GM19468 (cell line): Measurements from ENCODE around the gene KANK2.
"Not testable (repeated sequence)": the region's sequence is repeated elsewhere in the genome, so short reads cannot be mapped to it uniquely, and the experiment has no call there.

Experiments
- ATAC-seq: cut with Tn5 transposase; IDR thresholded peaks from one replicate; pipeline ENCODE4 v1.9.1; 2021; ENCODE audit warnings: mild to moderate bottlenecking, moderate library complexity, moderate number of reproducible peaks; ENCODE audit not compliant: unreplicated experiment; ENCODE audit errors: extremely low read depth

The KANK2 gene

DNA sequence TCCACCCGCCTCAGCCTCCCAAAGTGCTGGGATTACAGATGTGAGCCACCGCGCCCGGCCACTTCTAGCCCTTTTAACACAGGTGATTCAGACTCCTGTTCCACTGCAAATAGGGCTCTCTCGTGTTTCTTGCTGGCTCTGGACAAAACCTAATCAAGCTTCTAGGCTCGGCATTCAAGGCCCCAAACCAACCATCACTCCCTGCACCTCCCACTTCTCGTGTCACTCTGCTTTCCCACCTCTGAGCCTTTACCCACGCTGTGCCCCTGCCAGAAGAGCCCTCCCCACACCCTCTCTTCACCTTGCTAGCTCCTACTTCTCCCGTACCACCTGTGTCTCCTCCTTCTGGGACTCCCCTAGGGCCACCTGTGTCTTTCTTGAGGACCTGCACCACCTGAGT is 19.8 kb downstream of the KANK2 start:
- ATAC-seq, result no peak

DNA sequence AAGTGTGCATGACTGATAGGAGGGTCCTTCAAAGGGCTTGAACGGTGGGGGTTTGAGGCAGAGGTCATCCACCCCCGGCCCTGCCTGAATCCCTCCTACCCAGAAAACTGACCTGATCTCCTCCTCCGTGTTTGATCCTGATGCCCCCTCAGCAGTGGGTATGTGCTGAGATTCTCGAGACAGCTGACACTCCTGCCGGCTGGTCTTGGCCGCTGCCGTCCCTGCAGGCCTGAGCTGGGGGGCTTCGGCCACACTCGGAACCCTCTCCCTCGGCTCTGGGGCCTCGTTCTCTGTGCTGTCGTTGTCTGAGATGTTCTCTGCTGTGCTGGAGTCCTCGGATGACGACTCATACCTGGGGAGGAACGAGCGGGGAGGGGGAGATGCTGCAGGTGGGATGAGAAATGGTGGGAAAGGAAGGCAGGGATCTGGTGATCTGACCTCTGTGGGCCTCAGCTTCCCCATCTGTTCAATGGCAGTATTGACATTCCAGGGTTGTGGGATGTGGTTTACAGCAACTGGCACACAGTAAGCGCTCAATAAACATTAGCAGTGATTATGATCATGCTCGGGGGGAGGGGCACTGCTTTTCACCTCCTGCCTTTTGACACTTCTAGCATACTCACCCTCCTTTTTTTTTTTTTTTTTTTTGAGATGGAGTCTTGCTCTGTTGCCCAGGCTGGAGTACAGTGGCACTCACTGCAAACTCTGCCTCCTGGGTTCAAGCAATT is 20.7 kb downstream of the KANK2 start:
- no peak for ATAC-seq

DNA sequence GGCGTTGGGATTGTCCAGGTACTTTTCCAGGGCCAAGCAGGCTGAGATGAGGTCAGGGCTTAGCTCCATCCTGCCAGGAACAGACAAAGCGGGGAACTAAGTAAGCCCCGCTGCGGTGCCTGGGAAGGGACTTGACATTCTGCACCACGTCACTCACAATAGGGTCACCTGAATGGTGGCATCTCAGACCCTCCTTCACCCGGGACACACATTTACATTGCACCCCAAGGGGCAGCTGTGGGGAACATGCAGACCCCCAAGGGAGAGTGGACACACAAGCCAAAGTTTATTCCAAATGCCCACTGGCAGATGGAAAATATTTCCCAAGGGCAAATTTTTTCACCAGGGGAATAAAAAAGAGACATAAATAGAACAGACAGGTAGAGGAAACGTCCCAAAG is 21.4 kb downstream of the KANK2 start:
- no peak for ATAC-seq

DNA sequence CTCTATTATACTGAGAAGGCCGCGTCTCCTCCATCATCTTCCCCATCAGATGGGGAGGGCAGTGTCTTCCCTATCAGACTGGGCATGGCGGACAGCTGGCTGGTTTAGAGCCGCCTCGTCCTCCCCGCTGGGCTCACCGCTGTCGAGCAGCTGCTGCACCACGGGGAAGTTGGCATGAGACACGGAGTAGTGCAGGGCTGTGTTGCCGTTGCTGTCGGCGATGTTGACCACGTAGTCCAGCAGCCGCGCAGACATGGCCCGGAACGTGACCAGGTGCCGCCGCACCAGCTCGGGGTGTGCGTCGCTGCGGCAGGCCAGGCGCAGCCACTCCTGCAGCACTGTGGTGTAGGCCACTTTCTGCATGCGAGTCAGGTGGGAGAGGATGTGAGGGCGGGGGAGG is 23.0 kb downstream of the KANK2 start:
- ATAC-seq, result no peak

DNA sequence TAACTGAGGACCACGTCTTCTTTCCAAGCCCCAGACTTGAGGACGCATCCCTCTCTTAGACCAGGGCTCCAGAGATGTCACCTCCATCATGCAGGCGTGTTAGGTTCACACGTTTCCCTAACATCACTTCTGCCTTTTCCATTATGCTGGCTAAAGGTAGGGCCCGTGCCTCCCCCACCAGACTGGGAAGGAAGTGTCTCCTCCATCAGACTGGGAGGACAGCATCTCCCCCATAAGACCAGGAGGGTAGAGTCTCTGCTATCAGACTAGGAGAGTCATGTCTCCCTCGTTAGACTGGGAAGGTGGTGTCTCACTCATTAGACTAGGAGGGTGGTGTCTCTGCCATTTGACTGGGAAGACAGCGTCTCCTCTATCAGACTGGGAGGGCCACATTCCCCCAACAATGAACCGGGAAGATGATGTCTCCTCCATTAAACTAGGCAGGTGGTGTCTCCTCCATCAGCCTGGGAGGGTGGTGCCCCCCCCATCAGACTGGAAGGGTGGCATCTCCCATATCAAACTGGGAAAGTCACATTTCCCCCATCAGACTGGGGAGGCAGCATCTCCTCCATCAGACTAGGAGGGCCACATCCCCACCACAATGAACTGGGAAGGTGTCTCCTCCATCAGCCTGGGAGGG is 23.7 kb downstream of the KANK2 start:
- no peak for ATAC-seq

DNA sequence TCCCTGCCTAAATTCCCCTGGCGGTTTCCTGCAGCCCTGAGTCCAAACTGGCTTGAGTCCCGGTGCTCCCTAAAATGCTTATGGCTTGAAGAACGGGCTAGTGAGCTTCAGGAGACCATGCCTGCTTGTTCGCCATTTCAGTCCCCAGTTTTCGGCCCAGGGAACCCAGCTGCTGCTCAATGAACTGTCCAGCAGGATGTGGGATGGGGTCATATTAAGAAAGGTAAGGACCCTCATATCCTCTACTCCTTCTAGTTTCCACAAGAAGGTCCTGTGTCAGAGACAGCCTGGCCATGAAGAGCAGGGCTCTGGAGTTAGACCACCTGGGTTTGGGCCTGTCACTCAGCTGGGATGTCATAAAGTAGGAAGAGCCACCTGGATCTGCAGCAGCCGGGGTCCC is 24.8 kb downstream of the KANK2 start:
- ATAC-seq, result no peak

DNA sequence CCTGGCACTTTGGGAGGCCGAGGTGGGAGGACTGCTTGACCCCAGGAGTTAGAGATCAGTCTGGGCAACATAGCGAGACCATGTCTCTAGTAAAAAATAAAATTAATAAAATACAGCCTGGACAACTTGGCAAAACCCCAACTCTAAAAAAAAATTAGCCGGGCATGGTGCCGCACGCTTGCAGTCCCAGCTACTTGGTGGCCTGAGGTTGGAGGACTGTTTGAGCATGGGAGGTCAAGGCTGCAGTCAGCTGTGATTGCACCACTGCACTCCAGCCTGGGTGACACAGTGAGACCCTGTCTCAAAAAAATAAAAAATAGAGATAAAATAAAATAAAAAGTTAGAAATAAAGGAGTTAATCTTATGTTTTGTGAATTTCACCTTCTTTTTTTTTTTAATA is 26.2 kb downstream of the KANK2 start:
- no peak for ATAC-seq

DNA sequence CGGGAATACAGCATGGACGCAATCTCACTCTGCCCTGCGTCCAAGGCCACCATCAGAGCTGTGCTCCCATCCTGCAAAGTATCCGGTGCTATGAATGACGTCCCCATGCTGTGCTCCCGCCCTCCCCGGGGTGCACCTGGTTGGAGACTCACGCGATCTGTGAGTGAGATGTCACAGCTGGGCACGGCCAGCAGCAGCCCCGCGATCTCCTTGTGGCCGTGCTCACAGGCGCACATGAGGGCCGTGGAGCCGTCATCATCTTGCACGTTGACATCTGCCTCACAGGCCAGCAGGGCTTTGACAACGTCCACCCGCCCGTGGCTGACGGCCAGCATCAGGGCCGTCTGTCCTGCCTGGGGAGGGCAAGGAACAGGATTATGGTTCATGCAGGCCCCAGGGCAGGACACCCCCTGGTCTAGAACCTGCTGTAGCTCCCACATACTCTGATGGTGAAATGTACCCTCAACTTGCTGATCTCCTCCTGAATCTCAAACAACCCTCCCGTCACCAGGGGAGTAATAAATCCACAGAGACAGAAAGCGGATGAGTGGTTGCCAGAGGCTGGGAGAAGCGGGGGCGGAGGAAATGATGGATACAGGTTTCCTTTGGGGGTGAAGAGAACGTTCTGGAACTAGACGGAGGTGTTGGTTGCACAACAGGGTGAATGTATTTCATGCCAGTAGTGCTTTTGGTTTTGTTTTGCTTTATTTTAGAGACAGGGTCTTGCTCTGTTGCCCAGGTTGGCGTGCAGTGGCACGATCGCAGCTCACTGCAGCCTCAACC is 27.3 kb downstream of the KANK2 start:
- ATAC-seq, result no peak

DNA sequence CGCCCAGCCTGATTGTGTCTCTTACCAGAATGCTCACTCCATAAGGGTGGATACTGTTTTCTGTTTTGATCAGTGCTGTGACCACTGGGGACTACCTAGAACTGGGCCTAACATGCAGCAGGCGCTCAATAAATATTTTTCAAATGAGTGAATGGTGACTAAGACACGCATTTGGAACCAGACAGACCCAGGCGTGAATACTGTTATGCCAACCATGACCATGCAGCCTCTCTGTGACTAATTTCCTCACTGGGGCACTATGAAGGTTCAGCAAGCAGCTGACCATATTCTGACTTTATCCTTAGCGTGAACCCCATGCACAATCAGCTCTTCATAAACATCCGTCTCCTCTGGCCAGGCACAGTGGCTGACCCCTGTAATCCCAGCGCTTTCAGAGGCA is 28.8 kb downstream of the KANK2 start:
- no peak for ATAC-seq

DNA sequence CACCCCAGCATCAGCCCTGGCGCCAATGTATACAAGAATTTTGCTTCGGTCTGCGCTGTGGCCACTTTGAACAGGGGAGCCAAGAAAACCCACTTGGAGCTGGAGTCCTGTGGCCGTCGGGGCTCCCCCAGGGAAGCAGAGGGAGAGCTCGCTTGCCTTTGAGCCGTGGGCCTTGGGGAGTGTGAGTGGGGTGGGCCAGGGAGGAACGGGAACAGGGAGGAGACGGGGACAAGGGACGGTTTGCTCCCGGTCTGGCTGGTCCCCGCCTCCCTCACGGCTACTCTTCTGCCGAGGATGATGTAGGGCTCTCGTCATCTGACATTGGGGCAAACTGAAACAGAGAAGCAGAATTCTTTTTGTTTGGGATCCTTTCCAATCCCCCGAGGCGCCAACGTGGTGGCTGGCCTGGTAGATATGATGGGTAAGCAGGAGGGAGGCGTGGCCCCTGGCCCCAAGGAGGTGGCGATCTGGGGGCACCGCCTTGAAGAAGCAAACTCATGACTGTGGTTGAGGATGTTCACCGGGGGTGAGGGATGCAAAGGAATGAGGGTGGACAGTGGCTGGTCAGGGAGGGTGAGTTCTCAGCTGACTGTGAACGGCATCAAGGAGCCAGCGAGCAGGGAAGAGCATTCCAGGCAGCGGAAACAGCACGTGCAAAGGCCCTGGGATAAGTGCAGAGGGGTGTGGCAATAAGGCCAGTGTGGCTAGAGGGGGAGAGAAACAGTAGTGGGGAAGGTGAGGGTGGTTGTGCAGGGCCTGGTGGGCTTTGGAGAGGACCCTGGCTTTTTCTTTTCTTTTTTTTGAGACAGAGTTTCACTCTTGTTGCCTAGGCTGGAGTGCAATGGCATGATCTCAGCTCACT is 30.8 kb downstream of the KANK2 start:
- ATAC-seq, result no peak

DNA sequence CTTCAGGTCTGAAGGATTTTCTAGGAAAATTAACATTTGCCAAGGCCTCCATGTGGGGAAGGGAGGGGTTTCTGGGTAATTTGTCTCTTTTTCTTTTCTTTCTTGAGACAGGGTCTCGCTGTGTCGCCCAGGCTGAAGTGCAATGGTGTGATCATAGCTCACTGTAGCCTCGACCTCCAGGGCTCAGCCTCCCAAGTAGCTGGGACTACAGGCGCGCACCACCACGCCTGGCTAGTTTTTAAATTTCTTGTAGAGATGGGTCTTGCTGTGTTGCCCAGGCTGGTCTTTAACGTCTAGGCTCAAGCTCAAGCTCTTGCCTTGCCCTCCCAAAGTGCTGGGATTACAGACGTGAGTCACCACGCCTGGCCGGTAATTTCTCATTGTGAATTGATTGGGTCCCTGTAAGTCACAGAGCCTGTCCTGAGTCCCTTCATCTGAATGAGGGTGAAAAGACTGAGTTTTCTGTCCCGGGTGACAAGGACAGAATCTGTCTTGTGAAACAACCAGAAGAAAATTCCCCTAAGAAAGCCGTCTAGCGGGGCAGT is 31.8 kb downstream of the KANK2 start:
- no peak for ATAC-seq

DNA sequence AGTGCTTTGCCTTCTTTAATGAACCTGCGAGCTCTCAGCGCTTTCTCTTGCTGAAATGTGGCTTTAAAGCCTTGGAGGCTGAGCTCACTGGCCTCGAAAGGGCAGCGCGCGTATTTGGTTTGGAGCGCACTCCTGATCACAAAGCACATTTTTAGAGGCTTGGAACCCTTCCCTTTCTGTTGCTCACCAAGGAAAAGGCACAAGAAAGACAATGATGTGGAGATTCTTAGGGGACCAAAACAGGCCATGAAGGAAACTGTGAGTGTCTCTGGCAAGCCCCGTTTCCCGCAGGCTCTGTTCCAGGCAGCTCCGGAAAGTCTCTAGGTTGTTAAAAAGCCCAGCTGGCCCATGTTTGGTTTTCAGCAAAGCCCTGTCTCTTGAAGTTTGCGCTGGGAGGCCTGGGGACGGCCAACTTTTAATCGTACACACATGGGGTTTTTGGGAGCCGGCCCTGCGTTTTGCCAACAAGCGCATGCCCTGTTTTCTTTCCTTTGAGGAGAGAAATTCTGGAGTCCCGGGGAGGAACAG is 32.4 kb downstream of the KANK2 start:
- ATAC-seq, result no peak

DNA sequence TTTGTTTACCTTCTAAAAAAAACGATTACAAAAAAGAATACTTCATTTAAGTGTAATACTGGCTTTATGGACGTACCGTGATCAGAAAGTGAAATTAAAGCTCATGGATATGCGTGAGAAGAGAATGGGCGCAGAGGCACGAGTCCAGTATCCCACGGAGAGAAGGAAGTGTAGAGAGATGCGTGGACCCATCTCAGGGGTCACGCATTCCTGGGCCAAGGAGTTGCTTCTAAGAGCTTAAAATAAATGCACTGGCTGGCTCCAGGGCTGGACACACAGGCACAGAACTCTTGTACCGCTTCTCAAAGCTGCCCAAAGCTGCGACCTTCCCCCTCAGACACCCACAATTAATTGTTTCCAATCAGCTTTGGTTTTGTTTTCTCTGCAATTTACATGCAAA is 33.0 kb downstream of the KANK2 start:
- ATAC-seq, result no peak

DNA sequence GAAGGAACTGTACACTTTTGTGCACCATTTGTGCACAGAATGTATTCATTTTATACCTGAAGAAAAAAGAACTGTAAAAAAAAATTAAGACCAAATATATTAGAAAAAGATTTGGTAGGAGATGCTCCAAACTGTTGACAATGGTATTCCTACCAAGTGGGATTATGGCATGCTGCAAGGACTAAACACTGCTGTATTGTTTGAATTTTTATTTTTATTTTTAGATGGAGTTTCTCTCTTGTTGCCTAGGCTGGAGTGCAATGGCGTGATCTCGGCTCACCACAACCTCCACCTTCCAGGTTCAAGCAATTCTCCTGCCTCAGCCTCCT is 36.9 kb downstream of the KANK2 start:
- not testable (repeated sequence) for ATAC-seq

DNA sequence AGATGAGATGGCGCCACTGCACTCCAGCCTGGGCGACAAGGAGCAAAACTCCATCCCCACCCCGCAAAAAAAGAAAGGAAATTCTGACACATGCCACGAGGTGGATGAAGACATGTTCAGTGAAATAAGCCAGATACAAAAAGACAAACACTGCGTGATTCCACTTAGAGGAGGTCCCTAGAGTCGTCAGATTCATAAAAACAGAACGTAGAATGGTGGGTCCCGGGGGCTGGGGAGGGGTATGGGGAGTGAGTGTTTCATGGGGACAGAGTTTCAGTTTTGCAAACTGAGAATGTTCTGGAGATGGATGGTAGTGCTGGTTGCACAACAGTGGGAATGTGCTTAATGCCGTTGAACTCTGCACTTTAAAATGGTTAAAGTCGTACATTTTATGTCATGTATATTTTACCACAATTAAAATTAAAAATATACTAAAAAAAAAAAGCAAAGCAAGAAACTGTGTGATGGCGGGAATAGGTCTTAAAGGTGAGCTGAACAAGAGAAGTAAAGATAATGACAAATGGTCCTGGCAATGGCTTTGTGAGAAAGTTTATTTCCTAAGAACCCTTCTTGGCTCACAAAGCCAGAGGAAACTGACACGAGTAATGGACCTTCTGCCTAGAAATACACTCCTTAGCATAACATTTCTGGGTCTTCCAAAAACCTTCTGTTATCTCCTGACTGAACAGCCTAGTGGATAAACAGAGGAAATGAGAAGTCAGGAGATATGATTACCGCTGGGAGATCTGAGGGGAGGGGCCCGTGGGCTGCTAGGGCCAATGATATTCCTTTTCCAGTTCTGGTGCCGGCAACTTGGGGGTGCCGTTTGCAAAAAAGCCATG is 37.5 kb downstream of the KANK2 start:
- no peak for ATAC-seq

DNA sequence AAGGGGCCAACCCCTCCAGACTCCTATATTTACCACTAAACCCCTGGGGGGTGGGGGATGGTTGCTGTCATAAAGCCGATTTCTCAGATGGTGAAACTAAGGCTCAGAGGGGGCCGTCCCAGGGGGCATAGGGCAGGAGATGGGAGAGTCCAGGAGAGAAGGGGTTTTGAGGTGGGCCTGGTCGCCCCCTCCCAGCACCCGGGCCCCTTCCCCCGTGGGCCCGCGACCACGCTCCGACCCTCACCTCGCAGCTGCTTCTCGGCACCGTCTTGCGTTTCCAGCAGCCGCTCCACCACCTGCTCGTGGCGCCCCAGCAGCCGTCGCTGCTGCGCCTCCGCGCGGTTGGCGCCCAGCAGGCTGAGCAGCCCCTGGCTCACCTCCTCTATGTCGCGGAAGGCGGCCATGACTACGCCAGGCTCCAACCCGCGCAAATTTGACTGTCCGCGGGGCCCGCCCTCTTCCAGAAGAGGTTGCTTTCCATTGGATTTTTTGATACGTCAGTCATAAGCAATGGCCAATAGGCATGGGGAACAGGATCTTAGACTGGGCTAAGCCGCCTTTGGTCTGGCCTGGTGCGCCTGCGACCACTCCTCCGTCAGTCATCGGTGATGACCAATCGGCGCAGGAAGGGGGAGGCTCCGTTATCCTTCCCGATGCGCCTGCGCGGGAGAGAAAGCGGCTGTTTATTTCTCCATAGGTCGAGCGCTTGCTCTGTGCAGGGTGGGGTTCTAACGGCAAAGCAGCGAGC is 41.8 kb downstream of the KANK2 start, which contains the start of gene SPC24:
SPC24 (minus strand) TSS at position 410 of the 748 bp plus-strand sequence; CDS start at position 404, 6 bp downstream.
- peak; percentile 95 for ATAC-seq

DNA sequence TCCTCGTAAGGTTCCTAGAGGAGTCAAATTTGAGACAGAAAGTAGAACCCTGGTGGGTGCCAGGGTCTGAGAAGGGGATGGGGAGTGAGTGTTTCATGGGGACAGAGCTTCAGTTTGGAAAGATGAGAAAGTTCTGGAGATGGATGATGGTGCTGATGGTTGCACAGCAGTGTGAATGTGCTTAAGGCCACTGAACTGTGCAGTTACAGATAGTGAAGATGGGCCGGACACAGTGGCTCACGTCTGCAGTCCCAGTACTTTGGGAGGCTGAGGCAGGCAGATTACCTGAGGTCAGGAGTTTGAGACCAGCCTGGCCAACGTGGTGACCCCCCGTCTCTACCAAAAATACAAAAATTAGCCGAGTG is 42.7 kb downstream of the KANK2 start:
- no peak for ATAC-seq

DNA sequence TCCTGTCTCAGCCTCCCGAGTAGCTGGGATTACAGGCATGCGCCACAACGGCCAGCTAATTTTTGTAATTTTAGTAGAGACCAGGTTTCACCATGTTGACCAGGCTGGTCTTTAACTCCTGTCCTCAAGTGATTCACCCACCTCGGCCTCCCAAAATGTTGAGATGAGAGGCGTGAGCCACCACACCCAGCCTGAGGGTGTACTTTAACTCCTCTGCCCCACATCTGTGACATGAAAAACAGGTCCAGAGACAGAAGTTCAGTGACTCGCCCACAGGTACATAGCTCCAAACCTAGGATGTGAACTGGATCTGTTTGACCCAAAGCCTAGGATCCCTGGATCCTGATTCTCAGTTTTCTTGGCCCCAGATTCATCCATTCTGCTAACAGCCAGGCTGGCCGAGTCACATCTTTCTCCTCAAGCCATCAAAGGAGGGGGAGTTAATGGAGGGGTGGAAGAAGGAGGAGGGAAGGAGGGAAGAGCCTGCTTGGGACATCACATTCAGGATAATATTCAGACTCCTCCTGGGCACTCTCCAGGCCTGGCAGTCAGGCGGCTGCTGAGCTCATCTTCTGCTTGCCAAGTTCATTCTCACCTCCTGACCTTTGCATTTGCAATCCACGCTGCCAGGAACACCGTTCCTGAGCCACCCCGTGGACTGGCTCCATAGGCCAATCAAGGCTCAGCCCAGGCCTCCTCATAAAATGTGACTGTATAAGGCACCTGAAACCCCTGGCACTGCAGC is 44.9 kb downstream of the KANK2 start:
- no peak for ATAC-seq
